Activated CD4-positive, alpha-beta T cell treated with anti-CD3 and anti-CD28 coated beads, Interleukin-2, amount 50 U/mL, for 4 hours (primary cell): ENCODE measurements around the gene BANF2.
"Not testable (repeated sequence)": the region's sequence is repeated elsewhere in the genome, so short reads cannot be mapped to it uniquely, and the experiment has no call there.

Experiments used
- DNase-seq, 2 experiments: peaks; one replicate each; pipeline ENCODE4 v3.0.0-alpha.2; 2020

Gene BANF2

DNA sequence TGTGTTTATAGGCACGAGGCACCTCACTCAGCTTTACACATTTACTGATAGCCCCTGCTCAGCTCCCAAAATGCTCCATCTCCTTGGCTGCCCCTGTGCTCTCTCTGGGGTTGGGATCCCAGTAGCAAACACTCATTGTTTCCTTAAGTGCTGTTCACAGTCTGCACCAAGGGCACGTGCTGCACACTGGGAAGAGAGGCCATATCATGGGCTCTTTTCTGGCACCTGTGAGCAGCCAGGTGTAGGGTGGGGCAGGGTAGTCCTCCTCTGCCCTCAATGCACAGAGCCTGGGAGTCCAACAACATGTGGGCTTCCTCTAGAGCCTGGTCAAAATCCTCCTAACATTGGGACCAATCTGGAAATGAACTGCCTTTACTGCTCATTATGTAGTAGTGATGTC is 67.9 kb downstream of the BANF2 start:
- DNase-seq, result no peak

DNA sequence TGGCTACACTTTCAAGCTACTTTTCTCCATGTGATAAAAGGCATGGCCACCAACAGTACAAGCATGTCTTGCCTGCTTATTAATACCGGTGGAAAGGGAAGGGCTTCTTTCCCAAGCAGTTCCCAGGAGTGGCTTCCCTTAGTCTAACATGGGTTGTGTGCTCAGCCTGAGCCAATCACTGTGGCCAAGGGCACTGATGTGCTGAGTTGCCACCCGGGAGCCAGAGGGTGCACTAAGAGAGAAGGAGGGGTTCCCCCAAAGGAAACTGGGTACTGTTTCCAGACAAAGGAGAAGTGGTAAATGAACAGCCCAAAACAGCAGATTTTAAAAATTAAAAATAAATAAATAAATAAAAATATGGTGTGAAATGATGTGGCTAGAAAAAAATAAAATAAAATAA is 68.5 kb downstream of the BANF2 start:
- no peak for DNase-seq

DNA sequence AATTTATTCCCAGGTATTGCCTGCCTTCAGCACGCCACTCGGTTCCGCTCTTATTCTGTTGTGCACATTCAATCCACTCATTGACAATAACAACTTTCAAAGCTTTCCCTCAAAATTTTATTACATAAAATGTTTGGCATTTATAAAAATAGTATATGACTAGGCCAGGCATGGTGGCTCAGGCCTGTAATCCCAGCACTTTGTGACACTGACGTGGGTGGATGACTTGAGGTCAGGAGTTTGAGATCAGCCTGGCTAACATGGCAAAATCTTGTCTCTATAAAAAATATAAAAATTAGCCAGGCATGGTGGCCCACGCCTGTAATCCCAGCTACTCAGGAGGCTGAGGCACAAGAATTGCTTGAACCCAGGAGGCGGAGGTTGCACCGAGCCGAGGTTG is 70.0 kb downstream of the BANF2 start:
- not testable (repeated sequence) for DNase-seq

DNA sequence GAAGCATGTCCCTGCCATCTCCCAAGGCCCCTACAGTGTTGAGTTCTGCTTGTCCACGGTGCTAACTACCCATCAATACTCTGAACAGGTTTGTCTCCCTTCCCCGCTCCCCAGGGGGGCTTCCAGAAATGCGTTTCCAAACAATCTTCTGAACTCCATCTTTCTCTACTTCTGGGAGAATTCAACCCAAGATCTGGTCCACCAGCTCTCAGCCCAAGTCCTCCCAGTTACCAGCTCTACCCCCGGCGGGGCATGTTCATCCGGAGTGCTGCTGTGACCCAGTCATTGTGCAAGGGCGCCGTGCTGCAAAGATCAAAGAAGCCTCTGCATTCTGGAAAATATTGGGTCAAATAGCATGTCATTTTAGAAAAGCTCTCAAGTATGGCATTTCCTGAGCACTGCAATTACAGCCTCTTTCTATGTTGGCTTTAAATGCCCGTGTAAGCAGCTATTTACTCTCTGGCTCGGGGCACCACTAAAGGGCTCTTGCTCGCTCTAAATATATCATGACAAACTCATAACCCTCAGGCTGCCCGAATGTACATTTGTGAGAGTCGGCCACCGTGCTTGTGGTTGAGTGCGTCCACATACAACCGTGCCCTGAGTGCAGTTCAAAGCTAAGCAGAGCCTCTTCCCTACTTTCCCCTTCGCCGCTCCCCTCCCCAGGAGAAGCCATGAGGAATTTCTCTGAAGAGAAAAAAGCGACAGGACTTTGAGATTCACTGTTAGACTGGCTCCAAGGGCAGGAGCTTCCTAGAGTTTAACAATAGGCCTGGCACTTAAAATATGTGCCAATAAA is 71.6 kb downstream of the BANF2 start:
- DNase-seq, result no peak

DNA sequence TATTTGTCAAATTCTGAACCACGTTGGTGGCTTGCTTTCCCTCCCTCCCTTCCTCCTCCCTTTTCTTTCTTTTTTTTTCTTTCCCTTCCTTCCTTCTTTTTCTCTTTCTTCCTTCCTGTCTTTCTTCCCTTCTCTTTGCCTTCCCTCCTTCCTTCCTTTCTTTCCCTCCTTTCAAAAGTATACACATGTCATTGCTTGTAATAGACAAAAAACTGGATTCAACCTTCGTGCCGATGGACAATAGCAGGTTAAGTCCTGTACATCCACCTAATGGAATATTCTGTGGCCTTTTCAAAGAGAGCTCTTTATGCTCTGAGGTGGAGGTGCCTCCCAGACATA is 72.2 kb downstream of the BANF2 start:
- no peak for DNase-seq

DNA sequence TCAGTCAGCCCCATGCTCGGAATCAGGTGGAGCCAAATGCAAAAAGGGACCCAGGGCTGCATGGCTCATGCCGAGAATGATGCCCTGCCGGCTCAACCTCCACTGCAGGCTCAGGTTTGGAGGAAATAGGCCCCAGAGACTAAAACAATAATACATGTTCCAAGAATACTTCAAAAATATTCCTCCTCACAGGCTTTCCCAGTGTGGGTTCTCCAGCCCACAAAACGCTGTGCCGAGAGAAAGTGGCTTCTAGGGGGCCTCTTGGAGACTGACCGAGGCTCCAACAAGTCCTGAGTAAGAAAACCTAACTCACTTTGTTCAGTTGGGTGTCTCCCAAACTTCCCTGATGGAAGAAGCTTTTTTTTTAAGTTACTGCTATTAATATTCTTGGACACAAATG is 73.9 kb downstream of the BANF2 start:
- no peak for DNase-seq

DNA sequence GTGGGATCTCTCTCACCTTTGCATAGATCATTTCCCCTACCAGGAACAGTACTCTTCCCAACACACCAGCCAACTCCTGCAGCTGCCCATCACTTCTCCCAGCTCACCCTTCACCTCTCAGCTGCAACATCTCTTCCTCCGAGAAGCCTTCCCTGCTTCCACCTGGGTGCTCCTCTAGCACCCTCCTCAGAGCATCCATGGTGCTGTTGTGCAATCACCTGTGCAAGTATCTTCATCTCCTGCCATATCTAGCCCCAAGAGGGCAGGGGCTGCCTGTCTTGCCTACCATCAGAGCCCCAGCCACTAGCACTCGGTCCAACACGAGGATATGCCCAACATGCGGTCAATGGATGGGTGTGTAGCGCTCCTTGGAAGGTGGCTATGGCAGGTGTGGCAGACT is 75.8 kb downstream of the BANF2 start:
- no peak for DNase-seq

DNA sequence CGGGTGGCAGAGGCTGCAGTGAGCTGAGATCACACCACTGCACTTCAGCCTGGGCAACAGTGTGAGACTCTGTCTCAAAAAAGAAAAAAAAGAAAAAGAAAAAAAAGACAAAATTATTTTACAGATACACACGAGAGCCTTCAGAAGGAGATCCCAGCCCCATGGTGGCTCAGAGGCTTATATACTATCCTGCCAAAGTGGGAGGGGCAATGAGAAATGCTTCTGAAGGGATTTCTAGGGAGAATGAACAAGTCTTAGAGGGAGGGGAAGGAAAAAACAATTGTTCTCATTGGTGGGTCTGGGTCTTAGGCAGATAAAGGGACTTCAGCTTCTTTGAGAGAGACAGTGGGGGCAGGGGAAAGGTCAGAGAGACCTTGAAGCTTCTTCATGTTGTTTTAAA is 76.8 kb downstream of the BANF2 start:
- no peak for DNase-seq

DNA sequence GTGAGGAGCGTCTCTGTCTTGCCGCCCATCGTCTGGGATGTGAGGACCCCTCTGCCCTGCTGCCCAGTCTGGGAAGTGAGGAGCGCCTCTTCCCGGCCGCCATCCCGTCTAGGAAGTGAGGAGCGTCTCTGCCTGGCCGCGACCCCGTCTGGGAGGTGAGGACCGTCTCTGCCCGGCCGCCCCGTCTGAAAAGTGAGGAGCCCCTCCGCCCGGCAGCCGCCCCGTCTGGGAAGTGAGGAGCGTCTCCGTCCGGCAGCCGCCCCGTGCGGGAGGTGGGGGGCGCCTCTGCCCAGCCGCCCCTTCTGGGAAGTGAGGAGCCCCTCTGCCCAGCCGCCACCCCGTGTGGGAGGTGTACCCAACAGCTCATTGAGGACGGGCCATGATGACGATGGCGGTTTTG is 79.2 kb downstream of the BANF2 start:
- DNase-seq, result not testable (repeated sequence)

DNA sequence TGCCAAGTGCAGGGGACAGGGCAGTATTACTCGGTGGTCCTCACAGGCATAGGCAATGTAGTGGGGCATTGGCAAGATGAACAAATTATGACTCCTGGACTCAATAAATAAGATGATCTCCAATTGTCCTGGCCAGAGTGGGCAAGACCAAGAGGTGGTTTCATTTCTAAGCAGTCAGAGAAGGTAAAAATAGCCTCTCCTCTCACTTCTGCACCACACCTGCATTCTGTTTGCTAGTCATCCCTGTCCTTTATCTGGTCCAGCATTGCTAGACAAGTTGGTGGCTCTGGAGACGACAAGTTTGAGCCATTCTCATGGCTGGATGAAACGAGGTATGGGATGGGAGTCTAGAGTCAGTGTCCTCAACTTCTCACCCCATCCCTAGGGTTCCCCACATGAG is 83.0 kb downstream of the BANF2 start:
- DNase-seq, result no peak

DNA sequence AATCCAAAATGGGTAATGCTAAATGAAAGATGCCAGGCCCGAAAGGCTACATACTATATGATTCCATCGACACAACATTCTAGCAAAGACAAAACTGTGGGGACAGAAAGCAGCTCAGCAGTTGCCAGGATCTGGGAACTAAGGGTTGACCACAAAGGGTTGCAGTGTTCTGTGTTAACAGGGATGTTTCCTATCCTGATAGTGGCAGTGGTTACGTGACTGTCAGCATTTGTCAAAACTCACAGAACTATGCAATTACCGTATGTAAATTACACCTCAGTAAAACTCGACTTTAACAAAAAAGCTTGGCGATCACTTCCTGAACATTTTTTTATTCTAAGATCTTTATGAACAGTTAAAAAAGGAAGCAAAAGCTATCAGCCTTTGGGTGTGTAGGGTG is 83.9 kb downstream of the BANF2 start:
- DNase-seq, result no peak

DNA sequence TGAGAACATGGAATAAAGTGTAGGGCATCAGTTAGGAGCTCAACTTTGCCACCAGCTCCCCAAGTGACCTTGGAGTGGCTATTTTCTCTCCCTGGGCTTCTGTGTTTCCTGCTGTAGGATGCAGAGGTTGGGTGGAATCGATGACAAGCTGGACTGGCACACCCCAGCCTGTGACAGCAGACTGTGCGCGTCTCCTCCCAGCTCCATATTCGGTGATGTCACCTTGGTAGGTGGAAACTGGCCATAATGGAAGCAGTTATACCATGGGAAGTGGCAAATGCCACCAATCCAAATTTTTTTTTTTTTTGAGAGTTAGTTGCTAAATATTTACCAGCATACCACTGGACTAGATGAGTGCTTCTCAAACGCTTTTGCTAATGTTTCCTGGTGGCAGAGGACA is 85.2 kb downstream of the BANF2 start:
- no peak for DNase-seq
